Spleen (tissue), 11 donors: Measurements from ENCODE around the gene TMEM255B. TPM values are rescaled to one million over a fixed set of nuclear protein-coding genes. Genes with fewer than 3 reads are reported as not detected.

ENCODE experiments used
- DNase-seq: peaks from one replicate; pipeline ENCODE4 v3.0.0-alpha.2; 2020
- H3K27ac ChIP-seq, 8 donors: fragments of 200-600 bp; sonication (generic) in 7 of 8; 1 replicate in 4 of 8; 2 replicates in 4 of 8; pipeline versions ENCODE4 v1.5.0 to v1.8.0; 2016 to 2021; ENCODE audit warnings: inconsistent platforms in 4 of 8, mild to moderate bottlenecking in 4 of 8, moderate library complexity in 1 of 8
- H3K27me3 ChIP-seq, 7 donors: fragments of 200-600 bp; sonication (generic) in 6 of 7; replicated peaks in 1 of 7; 1 replicate in 4 of 7; 2 replicates in 3 of 7; pipeline versions ENCODE4 v1.5.0 to v1.8.0; 2016 to 2021; ENCODE audit warnings: inconsistent platforms in 3 of 7, mild to moderate bottlenecking in 1 of 7
- H3K36me3 ChIP-seq, 6 donors: fragments of 200-600 bp; sonication (generic) in 5 of 6; 1 replicate in 4 of 6; 2 replicates in 2 of 6; pipeline versions ENCODE4 v1.5.0 to v1.8.0; 2016 to 2021; ENCODE audit warnings: inconsistent platforms in 2 of 6
- H3K4me1 ChIP-seq, 6 donors: fragments of 200-600 bp; sonication (generic) in 5 of 6; 1 replicate in 3 of 6; 2 replicates in 3 of 6; pipeline versions ENCODE4 v1.5.0 to v1.8.0; 2016 to 2021; ENCODE audit warnings: inconsistent platforms in 3 of 6
- H3K4me3 ChIP-seq, 8 donors: fragments of 200-600 bp; sonication (generic) in 7 of 8; 1 replicate in 4 of 8; 2 replicates in 4 of 8; pipeline versions ENCODE4 v1.5.0 to v1.8.0; 2016 to 2021; ENCODE audit warnings: inconsistent platforms in 4 of 8, mild to moderate bottlenecking in 4 of 8, moderate library complexity in 2 of 8
- H3K9me3 ChIP-seq, 8 donors: fragments of 200-600 bp; sonication (generic) in 7 of 8; 1 replicate in 4 of 8; 2 replicates in 4 of 8; pipeline versions ENCODE4 v1.5.0 to v1.8.0; 2016 to 2021; ENCODE audit warnings: inconsistent platforms in 4 of 8
- CTCF ChIP-seq, 11 experiments: fragments of 200-600 bp in 7 of 11; fragments of 450-650 bp in 4 of 11; sonication (generic) in 4 of 11; IDR thresholded peaks in 8 of 11; conservative IDR thresholded peaks in 3 of 11; 1 replicate in 7 of 11; 2 replicates in 4 of 11; pipeline versions ENCODE4 v1.4.0 to v1.8.0; 2016 to 2021; ENCODE audit warnings: antibody characterized with exemption in 11 of 11, inconsistent platforms in 4 of 11, mild to moderate bottlenecking in 1 of 11
- POLR2A ChIP-seq, 3 donors: fragments of 450-650 bp; IDR thresholded peaks; one replicate each; pipeline ENCODE4 v1.5.1; 2017; ENCODE audit warnings: antibody characterized with exemption in 3 of 3, mild to moderate bottlenecking in 1 of 3
- POLR2AphosphoS5 ChIP-seq, 3 donors: sonication (generic); formaldehyde crosslinking; IDR thresholded peaks; one replicate each; pipeline ENCODE4 v1.5.1; 2017; ENCODE audit warnings: antibody characterized with exemption in 3 of 3
- WGBS, 5 donors: extraction: QIAGEN DNeasy Blood & Tissue Kit in 3 of 5; methylation state at CpG; one replicate each; pipeline versions ENCODE4 v1.1.5 to v1.1.7; 2013 to 2018; 5-methylcytosine and 5-hydroxymethylcytosine counted together
- intact Hi-C: fragments of 100-400 bp; cut with DNase I; formaldehyde crosslinking; loops from one replicate; pipeline ENCODE4 v1.15.0; 2023; ENCODE audit warnings: low total_unique reads
- polyA plus RNA-seq, 3 donors: library from polyadenylated mRNA; stranded (reverse); fragments of 200-250 nt; gene quantifications; one replicate each; pipeline ENCODE4 v1.2.1, GENCODE V29; 2013
- total RNA-seq, 7 donors: library from RNA; depleted of rRNA in 3 of 7; stranded (reverse); fragments of >200 nt in 3 of 7; fragmentation: NEBNext Ultra II Directional in 4 of 7; extraction: Animal tissue kit (Norgen Biotek cat#: 25700) in 4 of 7; gene quantifications; one replicate each; pipeline versions ENCODE4 v1.1.0 to v1.2.1, GENCODE V29; 2016 to 2021
- donor health status: healthy with polysubstance abuse.
- donor health status: DM: no; HTN: no; CAD: no; lungs with moderate emphysema.
- donor health status: DM: no; HTN: no; CAD: no.
- donor health status: Bipolar disorder and iron deficiency.
- donor health status: healthy.
- donor health status: DM: no; HTN: no; CAD: no.
- donor health status: DM: yes; HTN: yes; CAD: no.

Gene TMEM255B
- total and polyA plus RNA-seq, 10 donors = 5.7 to 26.9 (median 12.3) TPM

GRCh38 chr13:113783200-113783881 lies 24.3 kb downstream of the TMEM255B start:
- peaks cover 0 to 9% (median 0%) of the 10 kb centered on the region in 7 donors for H3K27me3 ChIP-seq
- intact Hi-C loops = no loop called here
- DNase-seq = peak; percentile 14
- no peaks in the 10 kb centered on the region for H3K9me3 ChIP-seq
- H3K4me1 ChIP-seq = no peaks in the 10 kb centered on the region
- 80 to 89% (median 82%) methylated on average over 12 of the region's 12 CpGs for WGBS, 5 donors
- no peak overlapping the region for H3K4me3 ChIP-seq
- TF ChIP-seq POLR2A (IDR thresholded peaks at IDR 0.05) (no peak), CTCF (IDR thresholded peaks at IDR 0.05 in 8 of 11, conservative IDR thresholded peaks at IDR 0.05 in 3 of 11) (no peak), POLR2AphosphoS5 (IDR thresholded peaks at IDR 0.05) (no peak)
- no peak overlapping the region for H3K27ac ChIP-seq
- H3K36me3 ChIP-seq = no peaks in the 10 kb centered on the region

GRCh38 chr13:113783966-113784644 lies 25.1 kb downstream of the TMEM255B start:
- no peak for TF ChIP-seq POLR2A (IDR thresholded peaks at IDR 0.05)
- no peak for TF ChIP-seq CTCF (IDR thresholded peaks at IDR 0.05 in 8 of 11, conservative IDR thresholded peaks at IDR 0.05 in 3 of 11)
- no peak for TF ChIP-seq POLR2AphosphoS5 (IDR thresholded peaks at IDR 0.05)
- no peaks in the 10 kb centered on the region for H3K9me3 ChIP-seq
- 74 to 86% (median 80%) methylated on average over 10 of the region's 10 CpGs for WGBS, 5 donors
- no peaks in the 10 kb centered on the region for H3K36me3 ChIP-seq
- H3K4me3 ChIP-seq = no peak overlapping the region
- no peaks in the 10 kb centered on the region for H3K4me1 ChIP-seq
- DNase-seq = peak; percentile 18
- intact Hi-C loops = no loop called here
- no peak overlapping the region for H3K27ac ChIP-seq
- peaks cover 0 to 6% (median 0%) of the 10 kb centered on the region in 7 donors for H3K27me3 ChIP-seq

GRCh38 chr13:113784645-113785024 lies 25.6 kb downstream of the TMEM255B start:
- Histone ChIP-seq H3K36me3 (no peaks in the 10 kb centered on the region), H3K4me1 (no peaks in the 10 kb centered on the region), H3K27me3 (peaks cover 0 to 6% (median 0%) of the 10 kb centered on the region in 7 donors), H3K27ac (no peak overlapping the region), H3K4me3 (no peak overlapping the region), H3K9me3 (no peaks in the 10 kb centered on the region)
- TF ChIP-seq CTCF (IDR thresholded peaks at IDR 0.05 in 8 of 11, conservative IDR thresholded peaks at IDR 0.05 in 3 of 11) = no peak
- no peak for TF ChIP-seq POLR2AphosphoS5 (IDR thresholded peaks at IDR 0.05)
- TF ChIP-seq POLR2A (IDR thresholded peaks at IDR 0.05) = no peak
- peak; percentile 19 for DNase-seq
- 68 to 86% (median 80%) methylated on average over 4 to 5 of the region's 5 CpGs for WGBS, 5 donors
- intact Hi-C loops = no loop called here
